ENCODE results near the gene BCL7A. TPM values are rescaled to one million over a fixed set of nuclear protein-coding genes. Genes with fewer than 3 reads are reported as not detected.

BCL7A gene
- total and polyA plus RNA-seq, 7 donors = 3.6 to 14.3 (median 11.3) TPM

GRCh38 chr12:122063694-122064024 is 42.0 kb downstream of the BCL7A start:
- Histone ChIP-seq H3K4me1 (peaks cover 19% of the 10 kb centered on the region), H3K4me3 (no peak overlapping the region)

GRCh38 chr12:122064025-122064777 is 42.5 kb downstream of the BCL7A start:
- Histone ChIP-seq H3K36me3 (ENCODE audit: insufficient read depth in 1 of 2, low read depth in 1 of 2) (peaks cover 0 to 11% of the 10 kb centered on the region in 2 donors), H3K4me3 (peak overlapping the region; percentile 41), H3K27ac (peak overlapping the region; percentile 70), H3K9me3 (no peaks in the 10 kb centered on the region), H3K27me3 (ENCODE audit: insufficient read depth in 3 of 3, low read length in 2 of 3) (no peaks in the 10 kb centered on the region), H3K4me1 (peaks cover 19% of the 10 kb centered on the region)
- DNase-seq = peak; percentile 88 to 95
- intact Hi-C loops (cut with DNase I) = no loop called here
- WGBS, 3 donors = 53 to 61% (median 59%) methylated on average over 14 of the region's 14 CpGs
- peak; percentile 95 to 98 (median 98) for ATAC-seq
- TF ChIP-seq CTCF (IDR thresholded peaks at IDR 0.05) = peak; percentile 40

More at GRCh38 chr12:122063694-122064024, 42.0 kb downstream of the BCL7A start:
- Histone ChIP-seq H3K27me3 (ENCODE audit: insufficient read depth in 3 of 3, low read length in 2 of 3) (no peaks in the 10 kb centered on the region), H3K9me3 (no peaks in the 10 kb centered on the region), H3K36me3 (ENCODE audit: insufficient read depth in 1 of 2, low read depth in 1 of 2) (peaks cover 0 to 16% of the 10 kb centered on the region in 2 donors), H3K27ac (peak overlapping the region; percentile 60)
- ATAC-seq (peak in 2 of 4 donors; percentile 1 to 7), DNase-seq (no peak)
- intact Hi-C loops (cut with DNase I) = no loop called here
- WGBS, 3 donors = 70 to 81% (median 74%) methylated on average over 6 of the region's 6 CpGs
- no peak for TF ChIP-seq CTCF (IDR thresholded peaks at IDR 0.05)

- peak; percentile 67 to 76 for DNase-seq
- no peaks in the 10 kb centered on the region for H3K9me3 ChIP-seq
- peak overlapping the region; percentile 41 for H3K4me3 ChIP-seq
- intact Hi-C loops (cut with DNase I) = no loop called here
- 73 to 74% (median 74%) methylated on average over 16 of the region's 16 CpGs for WGBS, 3 donors
- peak overlapping the region; percentile 70 for H3K27ac ChIP-seq
- ATAC-seq = peak in 3 of 4 donors; percentile 34 to 37 (median 35)
- TF ChIP-seq CTCF (IDR thresholded peaks at IDR 0.05) = no peak
- peaks cover 0 to 5% of the 10 kb centered on the region in 2 donors for H3K36me3 ChIP-seq (ENCODE audit: insufficient read depth in 1 of 2, low read depth in 1 of 2)
- no peaks in the 10 kb centered on the region for H3K27me3 ChIP-seq (ENCODE audit: insufficient read depth in 3 of 3, low read length in 2 of 3)
- H3K4me1 ChIP-seq = peaks cover 19% of the 10 kb centered on the region
Observed at GRCh38 chr12:122064780-122065588, 43.3 kb downstream of the BCL7A start.

GRCh38 chr12:122067548-122067947 is 45.9 kb downstream of the BCL7A start:
- Histone ChIP-seq H3K27me3 (ENCODE audit: insufficient read depth in 3 of 3, low read length in 2 of 3) (no peaks in the 10 kb centered on the region), H3K27ac (no peak overlapping the region), H3K36me3 (ENCODE audit: insufficient read depth in 1 of 2, low read depth in 1 of 2) (no peaks in the 10 kb centered on the region), H3K9me3 (no peaks in the 10 kb centered on the region), H3K4me3 (no peak overlapping the region), H3K4me1 (peaks cover 28% of the 10 kb centered on the region)
- ATAC-seq (no peak), DNase-seq (no peak)
- intact Hi-C loops (cut with DNase I) = no loop called here
- no peak for TF ChIP-seq CTCF (IDR thresholded peaks at IDR 0.05)
- 95 to 100% (median 99%) methylated on average over 5 of the region's 5 CpGs for WGBS, 3 donors
